ENCODE data around the gene ZNF680. TPM values are rescaled to one million over a fixed set of nuclear protein-coding genes. Genes with fewer than 3 reads are reported as not detected.

The ZNF680 gene
- total and polyA plus RNA-seq, 7 donors: 3.3 to 18.3 (median 16.3) TPM

DNA sequence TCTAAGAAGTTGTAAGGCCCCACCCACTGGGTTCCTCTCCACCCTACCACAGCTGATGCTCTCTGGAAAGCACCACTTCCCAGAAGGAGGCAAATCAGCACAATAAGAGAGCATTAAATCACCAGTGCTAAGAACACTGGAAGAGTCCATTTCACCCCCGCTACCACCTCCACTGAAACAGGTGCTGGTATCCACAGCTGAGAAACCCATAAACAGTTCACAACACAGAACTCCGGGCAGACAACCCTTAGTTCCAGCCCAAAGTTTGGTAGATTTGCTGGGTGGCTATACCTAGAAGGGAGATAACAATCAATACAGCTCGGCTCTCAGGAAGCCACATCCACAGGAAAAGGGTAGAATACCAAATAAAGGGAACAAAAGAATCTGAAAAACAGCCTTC is 34.1 kb downstream of the ZNF680 start:
- H3K27me3 ChIP-seq (ENCODE audit: insufficient read depth in 3 of 3, low read length in 2 of 3): no peaks in the 10 kb centered on the region
- intact Hi-C loops (cut with DNase I): no loop called here
- 88 to 95% (median 93%) methylated on average over 3 of the region's 3 CpGs for WGBS, 3 donors
- ATAC-seq (no peak), DNase-seq (no peak)
- no peak overlapping the region for H3K4me3 ChIP-seq
- H3K9me3 ChIP-seq: peaks cover 73% of the 10 kb centered on the region
- peaks cover 7 to 43% of the 10 kb centered on the region in 2 donors for H3K36me3 ChIP-seq (ENCODE audit: insufficient read depth in 1 of 2, low read depth in 1 of 2)
- no peaks in the 10 kb centered on the region for H3K4me1 ChIP-seq
- TF ChIP-seq, protein P1, sequence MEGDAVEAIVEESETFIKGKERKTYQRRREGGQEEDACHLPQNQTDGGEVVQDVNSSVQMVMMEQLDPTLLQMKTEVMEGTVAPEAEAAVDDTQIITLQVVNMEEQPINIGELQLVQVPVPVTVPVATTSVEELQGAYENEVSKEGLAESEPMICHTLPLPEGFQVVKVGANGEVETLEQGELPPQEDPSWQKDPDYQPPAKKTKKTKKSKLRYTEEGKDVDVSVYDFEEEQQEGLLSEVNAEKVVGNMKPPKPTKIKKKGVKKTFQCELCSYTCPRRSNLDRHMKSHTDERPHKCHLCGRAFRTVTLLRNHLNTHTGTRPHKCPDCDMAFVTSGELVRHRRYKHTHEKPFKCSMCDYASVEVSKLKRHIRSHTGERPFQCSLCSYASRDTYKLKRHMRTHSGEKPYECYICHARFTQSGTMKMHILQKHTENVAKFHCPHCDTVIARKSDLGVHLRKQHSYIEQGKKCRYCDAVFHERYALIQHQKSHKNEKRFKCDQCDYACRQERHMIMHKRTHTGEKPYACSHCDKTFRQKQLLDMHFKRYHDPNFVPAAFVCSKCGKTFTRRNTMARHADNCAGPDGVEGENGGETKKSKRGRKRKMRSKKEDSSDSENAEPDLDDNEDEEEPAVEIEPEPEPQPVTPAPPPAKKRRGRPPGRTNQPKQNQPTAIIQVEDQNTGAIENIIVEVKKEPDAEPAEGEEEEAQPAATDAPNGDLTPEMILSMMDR (IDR thresholded peaks at IDR 0.05): no peak
- H3K27ac ChIP-seq: no peak overlapping the region

DNA sequence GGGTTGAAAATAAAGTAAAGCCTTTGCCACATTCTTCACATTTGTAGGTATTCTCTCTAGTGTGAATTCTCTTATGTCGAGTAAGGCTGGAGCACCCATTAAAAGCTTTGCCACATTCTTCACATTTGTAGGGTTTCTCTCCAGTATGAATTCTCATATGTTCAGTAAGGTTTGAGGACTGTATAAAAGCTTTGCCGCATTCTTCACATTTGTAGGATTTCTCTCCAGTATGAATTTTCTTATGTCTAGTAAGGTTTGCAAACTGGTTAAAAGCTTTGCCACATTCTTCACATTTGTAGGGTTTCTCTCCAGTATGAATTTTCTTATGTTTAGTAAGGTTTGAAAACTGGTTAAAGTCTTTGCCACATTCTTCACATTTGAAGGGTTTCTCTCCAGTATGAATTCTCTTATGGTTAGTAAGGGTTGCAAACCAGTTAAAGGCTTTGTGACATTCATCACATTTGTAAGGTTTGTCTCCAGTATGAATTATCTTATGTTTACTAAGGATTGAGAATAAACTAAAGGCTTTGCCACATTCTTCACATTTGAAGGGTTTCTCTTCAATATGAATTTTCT is 41.4 kb downstream of the ZNF680 start:
- DNase-seq (no peak), ATAC-seq (no peak)
- Histone ChIP-seq H3K27me3 (ENCODE audit: insufficient read depth in 3 of 3, low read length in 2 of 3) (no peaks in the 10 kb centered on the region), H3K4me1 (no peaks in the 10 kb centered on the region), H3K36me3 (ENCODE audit: insufficient read depth in 1 of 2, low read depth in 1 of 2) (peaks cover 0 to 44% of the 10 kb centered on the region in 2 donors), H3K9me3 (peaks cover 99% of the 10 kb centered on the region), H3K27ac (no peak overlapping the region), H3K4me3 (no peak overlapping the region)
- TF ChIP-seq, protein P1 (IDR thresholded peaks at IDR 0.05): no peak
- intact Hi-C loops (cut with DNase I): no loop called here
- whole genome bisulfite sequencing, 3 donors: 96 to 100% (median 99%) methylated on average over 2 of the region's 2 CpGs

DNA sequence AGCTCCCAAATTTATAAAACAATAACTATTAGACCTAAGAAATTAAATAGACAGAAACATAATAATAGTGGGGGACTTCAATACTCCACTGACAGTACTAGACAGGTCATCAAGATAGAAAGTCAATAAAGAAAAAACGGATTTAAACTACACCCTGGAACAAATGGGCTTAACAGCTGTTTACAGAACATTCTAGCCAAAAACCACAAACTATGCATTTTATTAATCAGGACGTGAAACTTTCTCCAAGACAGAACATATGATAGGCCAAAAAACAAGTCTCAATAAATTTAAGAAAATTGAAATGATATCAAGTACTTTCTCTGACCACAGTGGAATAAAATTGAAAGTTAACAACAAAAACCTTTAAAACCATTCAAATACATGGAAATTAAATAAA is 46.4 kb downstream of the ZNF680 start:
- H3K4me1 ChIP-seq: no peaks in the 10 kb centered on the region
- intact Hi-C loops (cut with DNase I): no loop called here
- WGBS, 3 donors: 26 to 29% (median 29%) methylated on average over 2 of the region's 2 CpGs
- H3K36me3 ChIP-seq (ENCODE audit: insufficient read depth in 1 of 2, low read depth in 1 of 2): peaks cover 0 to 17% of the 10 kb centered on the region in 2 donors
- no peaks in the 10 kb centered on the region for H3K27me3 ChIP-seq (ENCODE audit: insufficient read depth in 3 of 3, low read length in 2 of 3)
- H3K27ac ChIP-seq: no peak overlapping the region
- ATAC-seq (no peak), DNase-seq (no peak)
- peaks cover 65% of the 10 kb centered on the region for H3K9me3 ChIP-seq
- TF ChIP-seq, protein P1 (IDR thresholded peaks at IDR 0.05): no peak
- H3K4me3 ChIP-seq: no peak overlapping the region

DNA sequence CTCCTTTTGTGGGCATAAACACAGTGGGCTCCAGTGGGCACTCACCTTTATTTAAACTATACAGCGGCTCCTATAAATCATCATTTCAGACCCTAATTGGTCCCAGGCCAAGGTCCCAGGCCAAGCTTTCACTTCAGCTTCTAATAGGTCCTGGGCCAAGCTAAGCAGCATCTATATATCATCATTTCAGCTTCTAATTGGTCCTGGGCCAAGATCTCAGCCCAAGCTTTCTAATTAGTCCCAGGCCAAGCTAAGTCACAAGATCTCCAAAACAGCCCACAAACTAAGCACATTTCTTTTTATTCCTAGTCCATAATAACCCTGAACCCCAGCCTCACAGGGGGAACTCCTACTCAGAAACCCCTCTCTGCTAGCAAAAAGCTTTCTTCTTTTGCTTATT is 47.1 kb downstream of the ZNF680 start:
- DNase-seq: no peak
- Histone ChIP-seq H3K36me3 (ENCODE audit: insufficient read depth in 1 of 2, low read depth in 1 of 2) (peaks cover 0 to 11% of the 10 kb centered on the region in 2 donors), H3K27ac (no peak overlapping the region), H3K9me3 (peaks cover 59% of the 10 kb centered on the region), H3K4me3 (no peak overlapping the region), H3K4me1 (no peaks in the 10 kb centered on the region), H3K27me3 (ENCODE audit: insufficient read depth in 3 of 3, low read length in 2 of 3) (no peaks in the 10 kb centered on the region)
- intact Hi-C loops (cut with DNase I): no loop called here
- ATAC-seq: no peak
- TF ChIP-seq, protein P1 (IDR thresholded peaks at IDR 0.05): no peak
- WGBS, 3 donors: 82 to 100% (median 89%) methylated on average over 1 of the region's 1 CpG

DNA sequence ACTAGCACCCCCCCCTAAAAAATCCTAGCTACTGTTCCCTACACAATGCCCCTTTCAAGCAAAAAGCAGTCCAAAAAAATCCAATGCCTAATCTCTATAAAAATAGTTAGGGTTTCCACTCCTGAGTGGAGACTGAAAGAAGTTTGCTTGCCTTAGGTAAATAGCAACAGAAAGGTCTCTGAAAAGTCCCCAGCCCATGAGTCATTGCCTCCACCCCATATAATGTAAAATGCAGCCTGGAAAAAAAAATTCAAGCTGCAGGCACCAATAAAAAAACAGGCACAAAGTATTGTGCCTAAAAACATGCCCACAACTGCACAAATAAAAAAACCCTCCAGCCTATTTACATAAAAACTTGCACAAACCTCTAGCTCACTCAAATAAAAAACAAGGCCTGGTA is 47.5 kb downstream of the ZNF680 start:
- no peak overlapping the region for H3K27ac ChIP-seq
- intact Hi-C loops (cut with DNase I): no loop called here
- H3K36me3 ChIP-seq (ENCODE audit: insufficient read depth in 1 of 2, low read depth in 1 of 2): peaks cover 0 to 8% of the 10 kb centered on the region in 2 donors
- no peaks in the 10 kb centered on the region for H3K4me1 ChIP-seq
- H3K27me3 ChIP-seq (ENCODE audit: insufficient read depth in 3 of 3, low read length in 2 of 3): no peaks in the 10 kb centered on the region
- DNase-seq: no peak
- TF ChIP-seq, protein P1 (IDR thresholded peaks at IDR 0.05): no peak
- ATAC-seq: no peak
- no peak overlapping the region for H3K4me3 ChIP-seq
- peaks cover 54% of the 10 kb centered on the region for H3K9me3 ChIP-seq
